ENCODE measurements around the gene PTPRN2.

DNA sequence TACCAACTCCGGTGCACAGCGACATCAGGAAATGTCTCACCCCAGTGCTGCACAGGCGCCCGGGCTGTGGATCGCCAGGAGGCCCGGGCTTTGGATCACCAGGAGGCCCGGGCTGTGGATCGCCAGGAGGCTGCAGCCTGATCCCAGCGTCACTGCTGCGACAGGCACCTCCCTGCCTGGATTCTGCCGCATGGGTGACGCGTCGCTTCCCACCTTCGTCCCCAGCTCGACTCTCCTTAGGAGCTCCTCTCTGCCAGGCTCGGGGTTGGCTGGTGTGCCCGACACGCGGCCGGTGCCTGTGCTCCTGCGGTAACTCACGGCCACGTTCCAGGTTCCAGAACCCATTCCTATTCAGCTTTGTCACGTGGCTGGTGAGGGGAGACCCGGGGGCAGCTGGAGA lies 993.3 kb downstream of the PTPRN2 start:
- TF ChIP-seq, protein P1, sequence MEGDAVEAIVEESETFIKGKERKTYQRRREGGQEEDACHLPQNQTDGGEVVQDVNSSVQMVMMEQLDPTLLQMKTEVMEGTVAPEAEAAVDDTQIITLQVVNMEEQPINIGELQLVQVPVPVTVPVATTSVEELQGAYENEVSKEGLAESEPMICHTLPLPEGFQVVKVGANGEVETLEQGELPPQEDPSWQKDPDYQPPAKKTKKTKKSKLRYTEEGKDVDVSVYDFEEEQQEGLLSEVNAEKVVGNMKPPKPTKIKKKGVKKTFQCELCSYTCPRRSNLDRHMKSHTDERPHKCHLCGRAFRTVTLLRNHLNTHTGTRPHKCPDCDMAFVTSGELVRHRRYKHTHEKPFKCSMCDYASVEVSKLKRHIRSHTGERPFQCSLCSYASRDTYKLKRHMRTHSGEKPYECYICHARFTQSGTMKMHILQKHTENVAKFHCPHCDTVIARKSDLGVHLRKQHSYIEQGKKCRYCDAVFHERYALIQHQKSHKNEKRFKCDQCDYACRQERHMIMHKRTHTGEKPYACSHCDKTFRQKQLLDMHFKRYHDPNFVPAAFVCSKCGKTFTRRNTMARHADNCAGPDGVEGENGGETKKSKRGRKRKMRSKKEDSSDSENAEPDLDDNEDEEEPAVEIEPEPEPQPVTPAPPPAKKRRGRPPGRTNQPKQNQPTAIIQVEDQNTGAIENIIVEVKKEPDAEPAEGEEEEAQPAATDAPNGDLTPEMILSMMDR (conservative IDR thresholded peaks at IDR 0.05 in 1 of 2, IDR thresholded peaks at IDR 0.05 in 1 of 2; ENCODE audit: low read depth in 1 of 2, low read length in 2 of 2): no peak
- TF ChIP-seq EZH2 (IDR thresholded peaks at IDR 0.05; ENCODE audit: low read length, missing control alignments): no peak

All from fibroblast of lung (primary cell).